HG02870 (cell line): ENCODE results near the gene RIMKLA.

Experiments used
- ATAC-seq: cut with Tn5 transposase; IDR thresholded peaks from one replicate; pipeline ENCODE4 v1.9.1; 2021; ENCODE audit warnings: mild to moderate bottlenecking, moderate library complexity; ENCODE audit not compliant: unreplicated experiment

RIMKLA gene

GRCh38 chr1:42370876-42371549 is 9.6 kb upstream of the RIMKLA start:
- ATAC-seq, result no peak

- ATAC-seq, result no peak
Observed at GRCh38 chr1:42372796-42373195, 7.8 kb upstream of the RIMKLA start.

GRCh38 chr1:42379794-42380585 is 602 bp upstream of the RIMKLA start:
- ATAC-seq, result peak; percentile 45

- ATAC-seq, result no peak
Observed at GRCh38 chr1:42381280-42381673, 685 bp downstream of the RIMKLA start.

- no peak for ATAC-seq
Observed at GRCh38 chr1:42385283-42385682, 4.7 kb downstream of the RIMKLA start.

- ATAC-seq, result no peak
Observed at GRCh38 chr1:42386051-42386450, 5.5 kb downstream of the RIMKLA start.

GRCh38 chr1:42392255-42392654 is 11.7 kb downstream of the RIMKLA start:
- ATAC-seq, result no peak

- no peak for ATAC-seq
Observed at GRCh38 chr1:42392967-42393848, 12.6 kb downstream of the RIMKLA start.

- no peak for ATAC-seq
Observed at GRCh38 chr1:42399315-42400100, 18.9 kb downstream of the RIMKLA start.

GRCh38 chr1:42403880-42404400 is 23.3 kb downstream of the RIMKLA start:
- ATAC-seq, result no peak

- no peak for ATAC-seq
Observed at GRCh38 chr1:42414551-42415496, 34.2 kb downstream of the RIMKLA start.

- ATAC-seq, result no peak
Observed at GRCh38 chr1:42417166-42417565, 36.6 kb downstream of the RIMKLA start.

GRCh38 chr1:42418516-42418915 is 37.9 kb downstream of the RIMKLA start:
- no peak for ATAC-seq

- no peak for ATAC-seq
Observed at GRCh38 chr1:42419126-42419821, 38.7 kb downstream of the RIMKLA start.

GRCh38 chr1:42420121-42420520 is 39.5 kb downstream of the RIMKLA start:
- no peak for ATAC-seq

GRCh38 chr1:42420911-42421585 is 40.5 kb downstream of the RIMKLA start:
- no peak for ATAC-seq

- ATAC-seq, result no peak
Observed at GRCh38 chr1:42422737-42423136, 42.1 kb downstream of the RIMKLA start.

- ATAC-seq, result no peak
Observed at GRCh38 chr1:42423681-42424080, 43.1 kb downstream of the RIMKLA start.
